Fibroblast of peridontal ligament (primary cell): ENCODE data around the gene ATM.
"Not testable (repeated sequence)": the region's sequence is repeated elsewhere in the genome, so short reads cannot be mapped to it uniquely, and the experiment has no call there.

ENCODE experiments used
- DNase-seq: peaks from one replicate; pipeline ENCODE4 v3.0.0-alpha.2; 2010; ENCODE audit errors: extremely low read depth

Gene ATM

DNA sequence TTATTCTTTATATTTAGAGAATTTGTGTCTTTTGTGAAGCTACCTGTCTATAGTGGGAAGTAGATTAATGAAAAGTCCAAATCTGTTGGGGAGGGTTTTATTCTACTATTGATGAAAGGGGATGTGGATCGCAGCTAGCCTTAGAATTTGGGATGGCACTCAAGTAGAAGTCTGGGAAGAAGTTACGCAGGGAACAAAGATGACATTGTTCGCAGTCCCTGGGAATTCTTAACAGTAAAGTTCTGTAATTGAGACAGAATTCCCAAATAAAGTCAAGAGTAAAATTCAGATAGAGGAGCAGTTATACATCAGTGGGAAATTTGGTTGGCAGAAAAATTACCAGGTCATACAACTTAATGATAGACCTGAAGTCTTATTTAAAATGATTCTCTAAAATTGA, 64.1 kb downstream of the ATM start:
- no peak for DNase-seq

DNA sequence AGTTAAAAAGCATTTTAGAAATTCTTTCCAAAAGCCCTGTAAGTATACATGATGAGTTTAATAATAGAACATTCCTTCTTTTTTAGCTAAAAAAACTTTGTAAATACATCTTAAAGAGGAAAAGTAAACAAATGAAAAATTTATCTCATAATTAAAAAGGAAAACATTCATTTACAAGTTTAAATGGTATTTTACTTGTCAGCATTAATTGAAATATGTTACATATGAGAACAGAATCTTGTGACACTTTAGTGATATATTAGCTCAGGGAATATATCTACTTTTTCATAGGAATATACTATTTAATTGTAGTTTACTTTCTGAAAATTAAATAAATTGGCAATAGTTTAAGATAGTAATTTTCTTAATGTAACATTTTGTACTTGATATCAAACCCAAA, 66.2 kb downstream of the ATM start:
- not testable (repeated sequence) for DNase-seq

DNA sequence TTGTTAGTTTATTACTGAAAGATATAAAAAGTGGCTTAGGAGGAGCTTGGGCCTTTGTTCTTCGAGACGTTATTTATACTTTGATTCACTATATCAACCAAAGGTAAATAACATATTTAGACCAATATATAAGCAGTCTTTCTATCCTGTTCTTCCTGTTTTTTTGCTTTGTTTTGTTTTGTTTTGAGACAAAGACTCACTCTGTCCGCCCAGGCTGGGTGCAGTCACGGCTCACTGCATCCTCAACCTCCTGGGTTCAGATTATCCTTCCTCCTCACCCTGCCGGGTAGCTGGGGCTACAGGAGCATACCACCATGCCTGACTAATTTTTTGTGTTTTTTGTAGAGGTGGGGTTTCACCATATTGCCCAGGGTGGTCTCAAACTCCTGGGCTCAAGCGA, 66.8 kb downstream of the ATM start:
- no peak for DNase-seq

DNA sequence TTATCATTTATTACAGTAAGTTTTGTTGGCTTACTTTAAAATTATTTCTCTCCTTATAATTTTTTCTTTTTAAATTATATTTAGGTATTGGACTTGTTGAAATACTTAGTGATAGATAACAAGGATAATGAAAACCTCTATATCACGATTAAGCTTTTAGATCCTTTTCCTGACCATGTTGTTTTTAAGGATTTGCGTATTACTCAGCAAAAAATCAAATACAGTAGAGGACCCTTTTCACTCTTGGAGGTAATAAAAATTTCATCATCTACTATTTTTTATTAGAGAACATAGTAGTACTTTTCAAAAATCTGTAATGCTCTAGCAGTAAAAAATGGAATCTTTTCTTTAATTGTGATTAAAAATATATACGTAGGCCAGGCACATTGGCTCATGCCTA, 70.4 kb downstream of the ATM start:
- DNase-seq = no peak

GRCh38 chr11:108302121-108302785, 79.4 kb downstream of the ATM start:
- peak; percentile 80 for DNase-seq

- no peak for DNase-seq
These were observed 84.9 kb downstream of the ATM start for GRCh38 chr11:108307751-108308150.

- peak; percentile 26 for DNase-seq
These were observed 90.6 kb downstream of the ATM start for GRCh38 chr11:108313444-108313843.

DNA sequence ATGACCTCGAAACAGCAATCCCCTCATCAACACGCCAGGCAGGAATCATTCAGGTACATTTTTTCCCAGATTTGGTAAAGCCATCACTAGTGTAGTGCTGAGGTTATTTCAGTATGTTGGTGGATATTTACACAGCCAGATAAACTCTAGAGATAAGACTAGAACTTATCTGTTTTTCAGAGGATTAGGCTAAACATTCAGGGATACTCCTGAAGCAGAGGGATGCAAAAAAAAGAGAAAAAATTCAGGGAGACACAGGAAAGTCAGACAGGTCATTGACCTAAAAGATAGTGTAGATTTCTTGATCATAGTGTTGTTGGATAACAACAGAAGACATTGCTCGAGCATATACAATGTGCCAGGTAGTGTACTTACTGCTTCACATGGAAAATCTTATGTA, 93.2 kb downstream of the ATM start:
- no peak for DNase-seq

- peak; percentile 63 for DNase-seq
These were observed 96.8 kb downstream of the ATM start for GRCh38 chr11:108319541-108320145.

GRCh38 chr11:108322666-108323065, 99.8 kb downstream of the ATM start:
- peak; percentile 21 for DNase-seq

DNA sequence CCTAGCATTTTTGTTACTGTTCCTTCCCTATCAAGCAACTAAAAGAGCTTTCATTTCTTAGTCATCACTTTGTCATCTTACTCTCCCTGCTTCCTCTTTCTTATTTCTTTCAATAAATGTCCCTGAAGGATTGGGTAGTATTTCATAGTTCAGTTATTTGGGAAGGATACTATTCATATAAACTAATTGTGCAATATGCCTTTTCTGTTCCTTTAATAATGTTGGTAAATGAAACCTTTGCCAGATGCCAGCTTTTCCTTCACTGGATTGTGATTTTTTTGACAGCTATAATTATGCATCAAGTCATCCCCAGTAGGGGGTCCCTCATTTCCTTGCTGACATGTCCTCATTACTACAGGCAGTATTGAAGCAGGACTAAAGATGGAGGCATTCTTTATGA, 101.7 kb downstream of the ATM start:
- DNase-seq = peak; percentile 70

GRCh38 chr11:108333403-108333899, 110.6 kb downstream of the ATM start:
- no peak for DNase-seq

- DNase-seq = no peak
These were observed 115.9 kb downstream of the ATM start for GRCh38 chr11:108338750-108339149.

DNA sequence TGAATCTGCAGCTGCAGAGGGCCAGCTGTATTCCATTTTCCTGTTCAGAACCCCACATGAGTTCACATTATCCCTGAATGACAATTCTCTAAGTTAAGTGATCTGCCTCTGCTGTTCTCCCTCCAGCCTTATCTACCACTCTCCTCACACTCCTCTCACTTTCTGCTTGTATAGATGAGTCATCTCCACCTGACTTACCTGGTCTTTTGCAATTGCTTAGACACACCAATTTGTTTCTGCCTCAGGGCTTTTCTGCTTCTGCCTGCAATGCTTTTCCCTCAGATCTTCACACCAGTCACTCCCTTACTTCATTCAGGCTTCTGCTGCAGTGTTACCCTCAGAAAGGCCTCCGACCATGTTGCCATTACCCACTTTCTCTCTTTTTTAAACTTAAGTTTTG, 118.1 kb downstream of the ATM start:
- DNase-seq = no peak

DNA sequence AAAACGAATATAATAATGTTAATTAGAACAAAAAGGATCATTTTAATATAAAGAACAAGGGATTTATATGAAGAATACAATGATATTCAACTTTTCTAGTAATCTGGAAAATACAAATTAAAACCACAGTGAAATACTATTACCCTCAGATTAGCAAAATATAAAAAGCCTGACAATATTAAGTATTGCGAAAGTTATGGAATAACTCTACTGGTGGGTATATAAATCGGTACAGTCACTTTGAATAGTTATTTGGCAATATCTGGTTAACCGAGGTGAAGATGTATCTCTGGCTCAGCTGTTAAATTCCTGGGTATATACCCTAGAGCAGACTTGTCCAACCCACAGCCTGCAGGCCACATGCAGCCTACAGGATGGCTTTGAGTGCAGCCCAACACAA, 118.8 kb downstream of the ATM start:
- DNase-seq = no peak

DNA sequence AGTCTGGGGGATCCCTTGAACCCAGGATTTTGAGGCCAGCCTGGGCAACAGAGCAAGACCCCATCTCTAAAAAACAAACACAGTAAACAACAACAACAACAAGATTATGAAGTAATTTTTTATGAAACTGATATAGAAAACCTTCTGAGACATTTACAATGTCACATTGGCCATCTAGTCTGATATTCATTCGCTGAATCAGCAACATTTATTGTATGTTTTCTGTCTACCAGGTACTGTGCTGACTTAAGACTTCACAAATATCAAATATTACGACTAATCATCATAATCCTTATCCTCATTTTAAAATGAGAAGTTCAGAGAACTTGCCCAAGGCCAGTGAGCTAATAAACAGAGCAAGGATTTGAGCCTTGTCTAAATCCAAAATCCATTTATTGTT, 120.8 kb downstream of the ATM start:
- DNase-seq = no peak

DNA sequence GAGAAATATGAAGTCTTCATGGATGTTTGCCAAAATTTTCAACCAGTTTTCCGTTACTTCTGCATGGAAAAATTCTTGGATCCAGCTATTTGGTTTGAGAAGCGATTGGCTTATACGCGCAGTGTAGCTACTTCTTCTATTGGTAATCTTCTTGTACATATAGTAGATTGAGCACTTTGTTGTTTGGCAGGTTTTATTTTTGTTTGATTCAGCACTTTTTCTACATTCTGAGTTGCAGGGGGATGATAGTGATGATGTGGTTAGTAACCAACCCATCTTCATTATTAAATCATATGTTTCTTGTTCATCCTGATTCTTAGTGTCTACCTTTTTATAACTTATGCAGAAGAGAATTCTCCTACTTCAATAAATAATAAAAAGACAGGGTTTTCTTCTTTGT, 122.9 kb downstream of the ATM start:
- no peak for DNase-seq

- no peak for DNase-seq
These were observed 123.6 kb downstream of the ATM start for GRCh38 chr11:108346451-108346850.

DNA sequence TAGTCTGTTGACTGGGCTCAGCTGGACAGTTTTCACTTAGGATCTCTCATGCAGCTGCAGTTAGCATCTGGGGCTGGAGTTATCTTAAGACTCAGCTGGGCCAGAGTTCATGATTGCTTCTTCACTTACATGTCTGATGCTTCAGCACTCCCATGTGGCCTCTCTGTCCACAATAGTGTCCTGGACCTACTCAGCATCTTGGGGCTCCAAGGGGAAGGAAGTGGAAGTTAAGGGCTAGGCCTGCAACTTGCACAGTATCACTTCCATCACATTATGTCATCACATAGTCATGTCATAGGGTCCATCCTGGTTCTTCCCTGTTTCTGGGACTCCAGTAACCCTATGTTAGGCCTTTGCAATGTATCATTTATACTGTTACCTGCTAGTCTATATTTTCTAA, 128.6 kb downstream of the ATM start:
- DNase-seq = no peak

DNA sequence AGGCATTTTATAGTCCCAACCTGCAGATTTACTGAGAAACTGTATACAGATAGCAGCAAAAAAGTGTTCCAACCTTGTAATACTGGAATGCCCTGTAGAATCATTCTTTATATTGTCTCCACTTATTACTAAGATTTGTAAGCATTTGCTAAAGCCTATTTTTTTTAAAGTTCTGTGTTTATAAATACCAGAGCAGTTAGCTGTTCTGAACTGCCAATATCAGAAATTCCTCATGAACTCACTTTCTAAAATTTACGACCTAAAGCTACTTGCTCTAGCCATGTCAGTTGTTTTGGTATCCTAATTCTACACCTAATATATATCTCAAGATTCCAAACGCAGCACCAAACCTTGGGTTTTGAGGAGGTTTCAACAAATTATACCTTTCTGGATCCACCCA, 141.3 kb downstream of the ATM start:
- DNase-seq = peak; percentile 52

GRCh38 chr11:108368134-108368533, 145.3 kb downstream of the ATM start:
- peak; percentile 37 for DNase-seq

GRCh38 chr11:108369064-108369463, 146.2 kb downstream of the ATM start:
- no peak for DNase-seq

GRCh38 chr11:108370315-108370714, 147.4 kb downstream of the ATM start:
- no peak for DNase-seq

- no peak for DNase-seq
These were observed 148.1 kb downstream of the ATM start for GRCh38 chr11:108370990-108371389.
